Lung (tissue), 12 donors: ENCODE results near the gene POLR2L. TPM values are rescaled to one million over a fixed set of nuclear protein-coding genes. Genes with fewer than 3 reads are reported as not detected.

Experiments
- ATAC-seq: fragments of 200-7000 bp; cut with Tn5 transposase; one replicate; pipeline ENCODE4 v1.9.1; 2020; ENCODE audit warnings: moderate number of reproducible peaks; ENCODE audit not compliant: insufficient read depth, low FRiP score
- DNase-seq, 3 donors: peaks; one replicate each; pipeline ENCODE4 v3.0.0-alpha.2; 2013 to 2017
- H3K27ac ChIP-seq, 2 donors: one replicate each; pipeline ENCODE4 v1.5.1; 2013; ENCODE audit warnings: mild to moderate bottlenecking in 2 of 2, moderate library complexity in 2 of 2, control low read depth in 1 of 2, inconsistent platforms in 1 of 2, low read depth in 1 of 2, low read length in 1 of 2
- H3K27me3 ChIP-seq, 3 donors: one replicate each; pipeline ENCODE4 v1.5.1; 2013; ENCODE audit warnings: low read length in 2 of 3; ENCODE audit not compliant: control insufficient read depth in 3 of 3, insufficient read depth in 3 of 3
- H3K36me3 ChIP-seq, 4 donors: one replicate each; pipeline ENCODE4 v1.5.1; 2013; ENCODE audit warnings: low read length in 4 of 4, mild to moderate bottlenecking in 1 of 4, moderate library complexity in 1 of 4; ENCODE audit not compliant: control insufficient read depth in 4 of 4, insufficient read depth in 4 of 4
- H3K4me1 ChIP-seq, 5 donors: one replicate each; pipeline ENCODE4 v1.5.1; 2013; ENCODE audit warnings: low read length in 5 of 5, mild to moderate bottlenecking in 2 of 5, moderate library complexity in 1 of 5; ENCODE audit not compliant: control insufficient read depth in 5 of 5, insufficient read depth in 5 of 5
- H3K4me3 ChIP-seq: one replicate; pipeline ENCODE4 v1.5.1; 2013; ENCODE audit warnings: mild to moderate bottlenecking, control low read depth, moderate library complexity
- H3K9ac ChIP-seq, 2 donors: one replicate each; pipeline ENCODE4 v1.5.1; 2013; ENCODE audit warnings: low read length in 2 of 2, control low read depth in 1 of 2; ENCODE audit not compliant: insufficient read depth in 1 of 2
- H3K9me3 ChIP-seq, 4 donors: one replicate each; pipeline ENCODE4 v1.5.1; 2013; ENCODE audit warnings: low read length in 3 of 4, mild to moderate bottlenecking in 1 of 4, moderate library complexity in 1 of 4; ENCODE audit not compliant: control insufficient read depth in 4 of 4, insufficient read depth in 3 of 4
- WGBS, 2 donors: extraction: QIAGEN DNeasy Blood & Tissue Kit; methylation state at CpG; one replicate each; pipeline ENCODE4 v1.1.7; 2013; 5-methylcytosine and 5-hydroxymethylcytosine counted together
- polyA plus RNA-seq, 2 donors: library from polyadenylated mRNA; stranded (reverse); fragments of 200-250 nt; gene quantifications; one replicate each; pipeline ENCODE4 v1.2.1, GENCODE V29; 2013
- total RNA-seq, 2 donors: library from RNA; depleted of rRNA in 1 of 2; stranded (reverse); fragments of >200 nt in 1 of 2; gene quantifications; one replicate each; pipeline ENCODE4 v1.2.1, GENCODE V29; 2014 to 2021
- TF ChIP-seq, protein P1 (sequence below): IDR thresholded peaks from 2 replicates; pipeline ENCODE4 v1.5.1; 2012; ENCODE audit warnings: mild to moderate bottlenecking; ENCODE audit errors: control extremely low read depth, extremely low read depth
- donor health status: control.
- donor health status: control.
- donor health status: Bipolar disorder and iron deficiency.
- donor health status: healthy.
- donor health status: DM: yes; HTN: yes; CAD: no.

Gene POLR2L
- total and polyA plus RNA-seq, 4 donors, result 144 to 183 (median 167) TPM

DNA sequence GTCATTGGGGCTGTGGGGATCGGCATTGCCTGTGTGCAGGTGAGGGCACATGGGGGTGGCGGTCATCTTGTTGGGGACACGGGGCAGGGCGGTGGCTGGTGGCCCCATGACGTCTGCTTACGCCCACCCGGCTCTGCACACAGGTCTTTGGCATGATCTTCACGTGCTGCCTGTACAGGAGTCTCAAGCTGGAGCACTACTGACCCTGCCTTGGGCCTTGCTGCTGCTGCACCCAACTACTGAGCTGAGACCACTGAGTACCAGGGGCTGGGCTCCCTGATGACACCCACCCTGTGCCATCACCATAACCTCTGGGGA, 4.4 kb downstream of the POLR2L start:
- H3K36me3 ChIP-seq, result peaks cover 4 to 46% (median 18%) of the 10 kb centered on the region in 4 donors
- H3K4me3 ChIP-seq, result no peak overlapping the region
- H3K27me3 ChIP-seq, result no peaks in the 10 kb centered on the region
- TF ChIP-seq, protein P1, sequence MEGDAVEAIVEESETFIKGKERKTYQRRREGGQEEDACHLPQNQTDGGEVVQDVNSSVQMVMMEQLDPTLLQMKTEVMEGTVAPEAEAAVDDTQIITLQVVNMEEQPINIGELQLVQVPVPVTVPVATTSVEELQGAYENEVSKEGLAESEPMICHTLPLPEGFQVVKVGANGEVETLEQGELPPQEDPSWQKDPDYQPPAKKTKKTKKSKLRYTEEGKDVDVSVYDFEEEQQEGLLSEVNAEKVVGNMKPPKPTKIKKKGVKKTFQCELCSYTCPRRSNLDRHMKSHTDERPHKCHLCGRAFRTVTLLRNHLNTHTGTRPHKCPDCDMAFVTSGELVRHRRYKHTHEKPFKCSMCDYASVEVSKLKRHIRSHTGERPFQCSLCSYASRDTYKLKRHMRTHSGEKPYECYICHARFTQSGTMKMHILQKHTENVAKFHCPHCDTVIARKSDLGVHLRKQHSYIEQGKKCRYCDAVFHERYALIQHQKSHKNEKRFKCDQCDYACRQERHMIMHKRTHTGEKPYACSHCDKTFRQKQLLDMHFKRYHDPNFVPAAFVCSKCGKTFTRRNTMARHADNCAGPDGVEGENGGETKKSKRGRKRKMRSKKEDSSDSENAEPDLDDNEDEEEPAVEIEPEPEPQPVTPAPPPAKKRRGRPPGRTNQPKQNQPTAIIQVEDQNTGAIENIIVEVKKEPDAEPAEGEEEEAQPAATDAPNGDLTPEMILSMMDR, result no peak
- 82 to 83% methylated on average over 8 of the region's 8 CpGs for WGBS, 2 donors
- H3K27ac ChIP-seq, result peak overlapping the region in 1 of 2 donors; percentile 15
- ATAC-seq (no peak), DNase-seq (no peak)
- H3K9me3 ChIP-seq, result no peaks in the 10 kb centered on the region
- peaks cover 6 to 29% (median 10%) of the 10 kb centered on the region in 5 donors for H3K4me1 ChIP-seq
- no peak overlapping the region for H3K9ac ChIP-seq

DNA sequence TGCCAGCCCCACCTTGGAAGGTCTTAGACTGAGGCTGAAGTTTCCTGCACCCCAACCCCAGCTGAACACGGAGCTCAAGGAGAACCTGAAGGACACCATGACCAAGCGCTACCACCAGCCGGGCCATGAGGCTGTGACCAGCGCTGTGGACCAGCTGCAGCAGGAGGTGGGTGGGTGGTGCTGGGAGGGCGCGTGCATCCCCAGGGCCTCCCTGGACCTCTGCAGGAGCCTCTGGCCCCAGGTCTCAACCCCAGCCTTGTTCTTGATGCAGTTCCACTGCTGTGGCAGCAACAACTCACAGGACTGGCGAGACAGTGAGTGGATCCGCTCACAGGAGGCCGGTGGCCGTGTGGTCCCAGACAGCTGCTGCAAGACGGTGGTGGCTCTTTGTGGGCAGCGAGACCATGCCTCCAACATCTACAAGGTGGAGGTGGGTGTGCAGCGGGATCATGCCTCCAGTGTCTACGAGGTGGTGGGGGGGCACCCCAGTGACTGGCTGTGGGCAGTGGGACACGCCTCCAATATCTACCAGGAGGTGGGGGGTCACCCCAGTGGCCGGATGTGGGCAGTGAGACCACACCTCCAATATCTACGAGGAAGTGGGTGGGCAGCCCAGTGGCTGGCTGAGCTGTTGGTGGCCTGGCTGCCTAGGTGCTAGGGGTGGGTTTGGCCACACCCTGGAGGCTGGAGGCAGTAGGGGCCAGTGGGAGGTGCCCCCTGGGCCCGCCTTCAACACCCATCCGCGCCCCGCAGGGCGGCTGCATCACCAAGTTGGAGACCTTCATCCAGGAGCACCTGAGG, 4.9 kb downstream of the POLR2L start:
- no peak for DNase-seq
- no peak overlapping the region for H3K4me3 ChIP-seq
- TF ChIP-seq, protein P1, result no peak
- WGBS, 2 donors, result 86 to 89% methylated on average over 22 of the region's 22 CpGs
- peaks cover 4 to 46% (median 18%) of the 10 kb centered on the region in 4 donors for H3K36me3 ChIP-seq
- peak overlapping the region in 1 of 2 donors; percentile 15 for H3K27ac ChIP-seq
- no peak overlapping the region for H3K9ac ChIP-seq
- no peaks in the 10 kb centered on the region for H3K9me3 ChIP-seq
- H3K27me3 ChIP-seq, result no peaks in the 10 kb centered on the region
- no peak for ATAC-seq
- H3K4me1 ChIP-seq, result peaks cover 6 to 30% (median 10%) of the 10 kb centered on the region in 5 donors

DNA sequence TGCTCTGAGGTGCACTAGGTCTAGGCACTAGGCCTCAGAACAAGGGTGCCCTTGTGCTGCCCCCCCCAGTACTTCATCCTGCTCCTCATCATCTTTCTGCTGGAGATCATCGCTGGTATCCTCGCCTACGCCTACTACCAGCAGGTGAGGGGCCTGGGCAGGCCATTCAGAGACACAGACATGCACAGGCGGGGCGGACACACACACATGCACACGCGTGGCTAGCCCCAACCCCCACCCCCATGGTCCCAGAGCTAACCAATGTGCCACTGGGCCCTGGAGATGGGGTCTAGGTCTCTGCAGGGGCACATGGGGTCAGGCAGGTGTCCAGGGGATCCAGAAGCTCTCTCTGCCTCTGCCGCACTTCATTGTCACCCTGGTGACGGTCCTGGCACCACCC, 5.6 kb downstream of the POLR2L start:
- WGBS, 2 donors, result 86 to 94% methylated on average over 9 of the region's 9 CpGs
- ATAC-seq, result no peak
- Histone ChIP-seq H3K9ac (no peak overlapping the region), H3K27me3 (peaks cover 0 to 3% (median 0%) of the 10 kb centered on the region in 3 donors), H3K9me3 (no peaks in the 10 kb centered on the region), H3K4me3 (no peak overlapping the region), H3K36me3 (peaks cover 4 to 46% (median 18%) of the 10 kb centered on the region in 4 donors), H3K27ac (peak overlapping the region in 1 of 2 donors; percentile 8), H3K4me1 (peaks cover 6 to 36% (median 10%) of the 10 kb centered on the region in 5 donors)
- TF ChIP-seq, protein P1, result no peak
- no peak for DNase-seq
